H1 (cell line): ENCODE results near the gene APH1A. TPM values are rescaled to one million over a fixed set of nuclear protein-coding genes. Genes with fewer than 3 reads are reported as not detected.

Experiments
- CTCF ChIA-PET: fragments of 300-600 bp; sonication (Branson Sonifier 250); formaldehyde crosslinking; loops from one replicate; lab custom pipeline; 2021; ENCODE audit not compliant: partially characterized antibody; lab: Charles Lee
- POLR2A ChIA-PET: fragments of 300-600 bp; sonication (Branson Sonifier 250); formaldehyde crosslinking; loops from one replicate; lab custom pipeline; 2021; ENCODE audit warnings: inconsistent platforms; ENCODE audit not compliant: partially characterized antibody; lab: Charles Lee
- DNase-seq, 2 experiments: peaks; one replicate each; pipeline versions ENCODE4 v3.0.0 to v3.0.0-alpha.2; 2010 to 2022; ENCODE audit warnings: low spot score in 2 of 2, low read depth in 1 of 2, mixed read lengths in 1 of 2
- FAIRE-seq: peaks from 2 replicates; lab custom pipeline; 2011; peaks lifted over from hg19 to GRCh38; lab: Jason Lieb, UNC
- H2AFZ ChIP-seq: 2 replicates; pipeline ENCODE4 v1.8.1; 2012; ENCODE audit warnings: low read length, inconsistent platforms
- H2AK5ac ChIP-seq: 2 replicates; pipeline ENCODE4 v1.6.1; 2013; ENCODE audit warnings: low read depth, low read length
- H2BK120ac ChIP-seq: replicated peaks from 2 replicates; pipeline ENCODE3; 2013; ENCODE audit warnings: low read depth, low read length, inconsistent platforms
- H2BK12ac ChIP-seq: 2 replicates; pipeline ENCODE4 v1.6.1; 2013; ENCODE audit warnings: low read depth, low read length
- H2BK15ac ChIP-seq: 2 replicates; pipeline ENCODE4 v1.6.1; 2013; ENCODE audit warnings: low read length
- H2BK20ac ChIP-seq: 2 replicates; pipeline ENCODE4 v1.6.1; 2013; ENCODE audit warnings: low read length
- H2BK5ac ChIP-seq: 2 replicates; pipeline ENCODE4 v1.6.1; 2013; ENCODE audit warnings: low read depth, low read length
- H3K14ac ChIP-seq: 2 replicates; pipeline ENCODE4 v1.6.1; 2013; ENCODE audit warnings: inconsistent platforms; ENCODE audit not compliant: insufficient read length
- H3K18ac ChIP-seq: 2 replicates; pipeline ENCODE4 v1.6.1; 2013; ENCODE audit warnings: low read length; ENCODE audit errors: extremely low read depth
- H3K23ac ChIP-seq: 2 replicates; pipeline ENCODE4 v1.6.1; 2013; ENCODE audit warnings: inconsistent platforms; ENCODE audit not compliant: insufficient read length
- H3K23me2 ChIP-seq: 2 replicates; pipeline ENCODE4 v1.6.1; 2013; ENCODE audit warnings: low read depth, low read length
- H3K27ac ChIP-seq: 2 replicates; pipeline ENCODE4 v1.6.1; 2011; ENCODE audit warnings: low read depth, low read length, inconsistent platforms
- H3K27me3 ChIP-seq, 4 experiments: replicated peaks in 1 of 4; 1 replicate in 1 of 4; 2 replicates in 3 of 4; pipeline versions ENCODE4 v1.6.1 to v1.8.1; 2011 to 2013; ENCODE audit warnings: low read length in 3 of 4, mild to moderate bottlenecking in 3 of 4, inconsistent platforms in 2 of 4, mixed read lengths in 2 of 4, moderate library complexity in 1 of 4; ENCODE audit not compliant: control insufficient read depth in 3 of 4, insufficient read depth in 3 of 4; ENCODE audit errors: extremely low read depth in 1 of 4
- H3K36me3 ChIP-seq, 4 experiments: 2 replicates each; pipeline versions ENCODE4 v1.6.1 to v1.8.1; 2011 to 2013; ENCODE audit warnings: mild to moderate bottlenecking in 4 of 4, low read length in 3 of 4, moderate library complexity in 2 of 4, control low read depth in 1 of 4, inconsistent platforms in 1 of 4; ENCODE audit not compliant: insufficient read depth in 4 of 4, control insufficient read depth in 2 of 4
- H3K4ac ChIP-seq: replicated peaks from 2 replicates; pipeline ENCODE3; 2013; ENCODE audit warnings: low read length, low read depth, mixed read lengths, inconsistent platforms; ENCODE audit not compliant: insufficient read length
- H3K4me1 ChIP-seq, 4 experiments: replicated peaks in 1 of 4; 1 replicate in 1 of 4; 2 replicates in 3 of 4; pipeline versions ENCODE4 v1.6.1 to v1.8.1; 2011 to 2013; ENCODE audit warnings: low read length in 3 of 4, inconsistent platforms in 2 of 4, mixed read lengths in 1 of 4; ENCODE audit not compliant: insufficient read depth in 4 of 4, control insufficient read depth in 3 of 4
- H3K4me2 ChIP-seq, 2 experiments: 2 replicates each; pipeline versions ENCODE4 v1.6.1 to v1.8.1; 2011 to 2013; ENCODE audit warnings: low read depth in 2 of 2, low read length in 2 of 2, control low read depth in 1 of 2, inconsistent platforms in 1 of 2, mild to moderate bottlenecking in 1 of 2; ENCODE audit not compliant: insufficient read depth in 1 of 2
- H3K4me3 ChIP-seq, 4 experiments: fragments of 200-600, 300-600 bp in 1 of 4; sonication (generic), shearing (Covaris generic), sonication (Bioruptor Twin) in 1 of 4; 2 replicates each; pipeline versions ENCODE4 v1.5.1 to v1.8.1; 2011 to 2016; ENCODE audit warnings: low read length in 4 of 4, low read depth in 3 of 4, control low read depth in 2 of 4, inconsistent platforms in 2 of 4, mild to moderate bottlenecking in 2 of 4, mixed read lengths in 1 of 4, moderate library complexity in 1 of 4; ENCODE audit not compliant: insufficient read depth in 2 of 4; ENCODE audit errors: extremely low read depth in 1 of 4
- H3K56ac ChIP-seq: replicated peaks from 2 replicates; pipeline ENCODE3; 2013; ENCODE audit warnings: low read depth, mild to moderate bottlenecking, mixed read lengths, low read length, inconsistent platforms; ENCODE audit not compliant: insufficient read length
- H3K79me1 ChIP-seq: 2 replicates; pipeline ENCODE4 v1.6.1; 2013; ENCODE audit warnings: low read depth, low read length, control low read depth
- H3K79me2 ChIP-seq, 2 experiments: 2 replicates each; pipeline versions ENCODE4 v1.6.1 to v1.8.1; 2012 to 2013; ENCODE audit warnings: low read length in 2 of 2, mild to moderate bottlenecking in 2 of 2, inconsistent platforms in 1 of 2; ENCODE audit not compliant: insufficient read depth in 2 of 2, control insufficient read depth in 1 of 2
- H3K9ac ChIP-seq, 4 experiments: replicated peaks in 1 of 4; 1 replicate in 1 of 4; 2 replicates in 3 of 4; pipeline versions ENCODE4 v1.6.1 to v1.8.1; 2011 to 2013; ENCODE audit warnings: low read depth in 3 of 4, low read length in 3 of 4, control low read depth in 2 of 4, mild to moderate bottlenecking in 2 of 4, moderate library complexity in 2 of 4, inconsistent platforms in 1 of 4; ENCODE audit errors: extremely low read depth in 1 of 4
- H3K9me3 ChIP-seq, 2 experiments: 2 replicates each; pipeline versions ENCODE4 v1.6.1 to v1.8.1; 2012 to 2013; ENCODE audit warnings: mild to moderate bottlenecking in 2 of 2, moderate library complexity in 2 of 2, control low read depth in 1 of 2, inconsistent platforms in 1 of 2, low read depth in 1 of 2, low read length in 1 of 2, mixed read lengths in 1 of 2; ENCODE audit not compliant: insufficient read depth in 2 of 2
- H4K20me1 ChIP-seq, 2 experiments: replicated peaks in 1 of 2; 2 replicates each; pipeline versions ENCODE3 to v1.8.1; 2011 to 2013; ENCODE audit warnings: inconsistent platforms in 2 of 2, low read length in 2 of 2, mild to moderate bottlenecking in 1 of 2; ENCODE audit not compliant: insufficient read depth in 2 of 2, control insufficient read depth in 1 of 2
- H4K5ac ChIP-seq: 2 replicates; pipeline ENCODE4 v1.6.1; 2013; ENCODE audit warnings: low read length, low read depth, mixed read lengths, inconsistent platforms; ENCODE audit not compliant: insufficient read length
- H4K8ac ChIP-seq: 2 replicates; pipeline ENCODE4 v1.8.0; 2013; ENCODE audit warnings: mild to moderate bottlenecking, moderate library complexity, low read length, inconsistent platforms; ENCODE audit not compliant: insufficient read depth; ENCODE audit errors: extremely low read depth
- H4K91ac ChIP-seq: replicated peaks from 2 replicates; pipeline ENCODE3; 2013; ENCODE audit warnings: low read length, mixed read lengths, inconsistent platforms; ENCODE audit not compliant: insufficient read length
- ASH2L ChIP-seq: fragments of 200-600, 300-600 bp; sonication (generic); IDR thresholded peaks from one replicate; pipeline ENCODE4 v1.7.1; 2017; ENCODE audit warnings: low read length
- CTCF ChIP-seq, 3 experiments: IDR thresholded peaks; 1 replicate in 2 of 3; 2 replicates in 1 of 3; pipeline versions ENCODE4 v1.5.1 to v1.6.1; 2011; ENCODE audit warnings: low read length in 3 of 3, mild to moderate bottlenecking in 3 of 3, inconsistent platforms in 2 of 3, low read depth in 1 of 3, moderate library complexity in 1 of 3; ENCODE audit not compliant: insufficient read depth in 1 of 3; ENCODE audit errors: control extremely low read depth in 1 of 3
- KDM4A ChIP-seq: IDR thresholded peaks from one replicate; pipeline ENCODE4 v1.7.1; 2012; ENCODE audit warnings: low read depth, mild to moderate bottlenecking, moderate library complexity, low read length, inconsistent platforms; ENCODE audit not compliant: severe bottlenecking
- RNF2 ChIP-seq: fragments of 200-900, 300-1000 bp; sonication (generic); IDR thresholded peaks from 2 replicates; pipeline ENCODE4 v1.7.1; 2016; ENCODE audit warnings: borderline replicate concordance, low read depth, mild to moderate bottlenecking, antibody characterized with exemption, low read length; ENCODE audit not compliant: poor library complexity, severe bottlenecking; ENCODE audit errors: missing control alignments
- SAP30 ChIP-seq: fragments of 300-600 bp; sonication (generic); IDR thresholded peaks from 2 replicates; pipeline ENCODE4 v1.7.1; 2012; ENCODE audit warnings: low read length, moderate library complexity, mild to moderate bottlenecking, inconsistent platforms; ENCODE audit not compliant: insufficient read depth, insufficient replicate concordance
- TBP ChIP-seq: IDR thresholded peaks from 2 replicates; pipeline ENCODE4 v1.6.1; 2011; ENCODE audit warnings: low read depth, low read length, improper control_type of control experiment
- WGBS, 2 experiments: shearing (Covaris generic) in 1 of 2; methylation state at CpG; one replicate each; pipeline versions ENCODE4 v1.1.6 to v1.1.7; 2013 to 2015; ENCODE audit warnings: low lambda C conversion rate in 2 of 2, mixed read lengths in 2 of 2, inconsistent platforms in 1 of 2, low coverage in 1 of 2, missing lambda C conversion rate in 1 of 2; ENCODE audit not compliant: insufficient replicate concordance in 2 of 2, insufficient coverage in 1 of 2, insufficient read length in 1 of 2; ENCODE audit errors: extremely low coverage in 1 of 2, missing lambda C conversion rate in 1 of 2; 5-methylcytosine and 5-hydroxymethylcytosine counted together
- polyA plus RNA-seq, 7 experiments: library from polyadenylated mRNA; depleted of rRNA in 3 of 7; stranded (reverse) in 5 of 7; unstranded in 2 of 7; fragments of >200 nt in 5 of 7; fragments of 200-250 nt in 2 of 7; gene quantifications; 1 replicate in 5 of 7; 2 replicates in 1 of 7; 4 replicates in 1 of 7; pipeline versions ENCODE4 v1.2.1 to v1.2.3, GENCODE V29; 2011 to 2013; ENCODE audit warnings: missing spikeins in 2 of 7, mixed read lengths in 2 of 7
- total RNA-seq: library from RNA; stranded (reverse); fragmentation: NEBNext Ultra II Directional; extraction: Animal tissue kit (Norgen Biotek cat#: 25700); gene quantifications from 2 replicates; pipeline ENCODE4 v1.2.1, GENCODE V29; 2021

The APH1A gene
- total and polyA plus RNA-seq, 2 of the 8 experiments (the other 6 are each of a cell fraction or from before 2014, with no cell fraction given), result 111 to 183 TPM

DNA sequence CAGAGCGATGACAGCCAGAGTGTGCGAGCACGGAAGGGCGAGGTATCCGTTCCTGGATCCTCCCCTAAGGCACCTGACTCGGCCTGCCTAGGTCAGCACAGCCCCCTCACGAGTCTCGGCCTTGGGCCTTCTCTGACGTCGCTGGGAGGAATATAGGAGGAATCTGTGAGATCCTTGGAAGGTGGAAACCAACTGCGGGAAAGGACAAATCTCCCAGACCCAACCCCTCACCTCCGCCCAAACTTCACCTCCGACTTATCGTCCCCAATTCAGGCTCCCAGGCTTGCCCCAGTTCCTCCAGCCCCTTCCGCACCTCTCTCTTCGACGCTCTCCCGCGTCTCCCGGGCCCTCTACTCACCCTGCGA is 494 bp downstream of the APH1A start:
- no peaks in the 10 kb centered on the region for H3K9me3 ChIP-seq
- no peak for TF ChIP-seq CTCF (IDR thresholded peaks at IDR 0.05; ENCODE audit: control extremely low read depth in 1 of 3, insufficient read depth in 1 of 3, low read depth in 1 of 3, low read length in 3 of 3)
- TF ChIP-seq SAP30, result peak; percentile 89
- TF ChIP-seq TBP, result no peak
- TF ChIP-seq RNF2, result no peak
- TF ChIP-seq KDM4A, result peak; percentile 30
- TF ChIP-seq ASH2L, result no peak
- peak overlapping the region; percentile 83 for H3K4ac ChIP-seq
- H3K27me3 ChIP-seq, result no peaks in the 10 kb centered on the region
- H2BK5ac ChIP-seq, result peak overlapping the region; percentile 80
- 0 out of 2 replicates have a peak overlapping the region, but pooled peaks have one; percentile 72 for H2AK5ac ChIP-seq
- peak overlapping the region; percentile 56 to 89 (median 84) for H3K9ac ChIP-seq
- H2AFZ ChIP-seq, result no peak overlapping the region
- H2BK12ac ChIP-seq, result no peak overlapping the region
- WGBS, 2 experiments, result 2% methylated on average over 21 of the region's 21 CpGs; no CpG with 5 or more reads in 1 of the 2 experiments
- H3K23me2 ChIP-seq, result peaks cover 10% of the 10 kb centered on the region
- H3K4me2 ChIP-seq, result peak overlapping the region; percentile 95 to 100
- H4K20me1 ChIP-seq, result peaks cover 3 to 4% of the 10 kb centered on the region in 2 experiments
- H3K36me3 ChIP-seq, result peaks cover 16 to 36% (median 31%) of the 10 kb centered on the region in 4 experiments
- POLR2A ChIA-PET, result interaction anchor here (0.8 to 25.2 kb wide), 9 partner anchors 9 to 248 kb away, joined by 3 to 535 read pairs (median 8); partner anchors contain the start of genes ANP32E, CA14, CIART and RPRD2
- H3K4me3 ChIP-seq, result peak overlapping the region; percentile 81 to 99 (median 96)
- no peak for DNase-seq
- H3K27ac ChIP-seq, result peak overlapping the region; percentile 69
- CTCF ChIA-PET, result interaction anchor here (5.2 to 16.5 kb wide), 2 partner anchors 13 kb away, joined by 43 to 326 read pairs; partner anchors contain the start of genes CA14 and CIART
- H4K91ac ChIP-seq, result peak overlapping the region; percentile 58
- peaks cover 8 to 20% of the 10 kb centered on the region in 2 experiments; a peak in 3 of 4 replicates for H3K79me2 ChIP-seq
- H3K79me1 ChIP-seq, result peaks cover 11% of the 10 kb centered on the region; the same call in 1 of the 2 replicates
- H4K5ac ChIP-seq, result peak overlapping the region; percentile 79
- no peak overlapping the region; the same call in 1 of the 2 replicates for H2BK15ac ChIP-seq
- no peak overlapping the region for H2BK20ac ChIP-seq
- H3K4me1 ChIP-seq, result peaks cover 8 to 13% (median 8%) of the 10 kb centered on the region in 4 experiments; a peak in 6 of 7 replicates
- no peak overlapping the region for H2BK120ac ChIP-seq
- no peak overlapping the region for H3K18ac ChIP-seq
- H3K14ac ChIP-seq, result no peak overlapping the region
- FAIRE-seq, result no peak
- no peak overlapping the region for H3K23ac ChIP-seq
- peak overlapping the region; percentile 73; the same call in 1 of the 2 replicates for H4K8ac ChIP-seq
- H3K56ac ChIP-seq, result peak overlapping the region; percentile 47
